AG04450 (cell line): ENCODE measurements around the gene HK2. TPM values are rescaled to one million over a fixed set of nuclear protein-coding genes. Genes with fewer than 3 reads are reported as not detected.

Experiments
- CTCF ChIA-PET: fragments of 300-600, 350-600 bp; formaldehyde crosslinking; extraction: SDS; loops from one replicate; lab custom pipeline; 2022; ENCODE audit warnings: antibody characterized with exemption, inconsistent platforms; lab: Charles Lee
- POLR2A ChIA-PET: fragments of 350-600 bp; formaldehyde crosslinking; extraction: SDS; loops from one replicate; lab custom pipeline; 2021; ENCODE audit warnings: antibody characterized with exemption, inconsistent platforms; lab: Yijun Ruan, JAX
- DNase-seq: peaks from one replicate; pipeline ENCODE4 v3.0.0-alpha.2; 2011; ENCODE audit warnings: low read depth, low spot score
- H3K27ac ChIP-seq: one replicate; pipeline ENCODE4 v1.5.1; 2012; ENCODE audit warnings: low read depth, low read length, control low read depth
- H3K27me3 ChIP-seq: one replicate; pipeline ENCODE4 v1.6.0; 2012; ENCODE audit warnings: low read length; ENCODE audit not compliant: control insufficient read depth, insufficient read depth
- H3K4me3 ChIP-seq: 2 replicates; pipeline ENCODE4 v1.5.1; 2011; ENCODE audit warnings: mild to moderate bottlenecking, low read depth, low read length, control low read depth
- H3K9me3 ChIP-seq: 2 replicates; pipeline ENCODE4 v1.5.1; 2012; ENCODE audit warnings: low read length; ENCODE audit not compliant: control insufficient read depth, insufficient read depth
- polyA plus RNA-seq: library from polyadenylated mRNA; depleted of rRNA; stranded (reverse); fragments of >200 nt; gene quantifications from 2 replicates; pipeline ENCODE4 v1.2.3, GENCODE V29; 2011
- TF ChIP-seq, protein P1 (sequence below): IDR thresholded peaks from 2 replicates; pipeline ENCODE4 v1.5.1; 2011; ENCODE audit warnings: low read depth, low read length, control low read depth, inconsistent platforms

Gene HK2
- polyA plus RNA-seq, 1 experiment, result 12.5 TPM

DNA sequence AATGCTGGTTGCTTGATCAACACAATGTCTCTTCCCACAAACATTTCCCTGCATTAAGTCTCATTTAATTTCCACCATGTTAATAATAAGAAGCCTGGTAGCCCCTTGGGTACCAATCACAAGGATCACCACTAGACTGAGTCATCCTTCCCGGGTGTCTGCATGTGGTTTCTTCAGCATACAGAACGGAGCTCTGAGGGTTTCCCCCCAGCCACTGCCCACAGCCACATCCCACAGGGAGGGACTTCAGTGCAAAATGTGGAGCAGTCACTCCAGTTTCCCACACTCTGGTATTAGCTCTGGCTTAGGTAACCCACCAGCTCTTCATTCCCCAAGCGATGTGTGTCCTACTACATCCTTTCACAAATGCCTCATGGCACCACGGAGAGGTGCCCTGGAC, 81.8 kb downstream of the HK2 start:
- no peak overlapping the region for H3K4me3 ChIP-seq
- TF ChIP-seq, protein P1, sequence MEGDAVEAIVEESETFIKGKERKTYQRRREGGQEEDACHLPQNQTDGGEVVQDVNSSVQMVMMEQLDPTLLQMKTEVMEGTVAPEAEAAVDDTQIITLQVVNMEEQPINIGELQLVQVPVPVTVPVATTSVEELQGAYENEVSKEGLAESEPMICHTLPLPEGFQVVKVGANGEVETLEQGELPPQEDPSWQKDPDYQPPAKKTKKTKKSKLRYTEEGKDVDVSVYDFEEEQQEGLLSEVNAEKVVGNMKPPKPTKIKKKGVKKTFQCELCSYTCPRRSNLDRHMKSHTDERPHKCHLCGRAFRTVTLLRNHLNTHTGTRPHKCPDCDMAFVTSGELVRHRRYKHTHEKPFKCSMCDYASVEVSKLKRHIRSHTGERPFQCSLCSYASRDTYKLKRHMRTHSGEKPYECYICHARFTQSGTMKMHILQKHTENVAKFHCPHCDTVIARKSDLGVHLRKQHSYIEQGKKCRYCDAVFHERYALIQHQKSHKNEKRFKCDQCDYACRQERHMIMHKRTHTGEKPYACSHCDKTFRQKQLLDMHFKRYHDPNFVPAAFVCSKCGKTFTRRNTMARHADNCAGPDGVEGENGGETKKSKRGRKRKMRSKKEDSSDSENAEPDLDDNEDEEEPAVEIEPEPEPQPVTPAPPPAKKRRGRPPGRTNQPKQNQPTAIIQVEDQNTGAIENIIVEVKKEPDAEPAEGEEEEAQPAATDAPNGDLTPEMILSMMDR, result no peak
- H3K27me3 ChIP-seq, result no peaks in the 10 kb centered on the region
- H3K9me3 ChIP-seq, result 0 out of 2 replicates have a peak, but pooled peaks cover 2% of the 10 kb centered on the region
- no peak for DNase-seq
- no peak overlapping the region for H3K27ac ChIP-seq
- CTCF ChIA-PET, result interaction anchor here (1.0 kb wide), 1 partner anchor 149 kb away, joined by 3 read pairs; no protein-coding TSS in a partner anchor
- POLR2A ChIA-PET, result no interaction called here

DNA sequence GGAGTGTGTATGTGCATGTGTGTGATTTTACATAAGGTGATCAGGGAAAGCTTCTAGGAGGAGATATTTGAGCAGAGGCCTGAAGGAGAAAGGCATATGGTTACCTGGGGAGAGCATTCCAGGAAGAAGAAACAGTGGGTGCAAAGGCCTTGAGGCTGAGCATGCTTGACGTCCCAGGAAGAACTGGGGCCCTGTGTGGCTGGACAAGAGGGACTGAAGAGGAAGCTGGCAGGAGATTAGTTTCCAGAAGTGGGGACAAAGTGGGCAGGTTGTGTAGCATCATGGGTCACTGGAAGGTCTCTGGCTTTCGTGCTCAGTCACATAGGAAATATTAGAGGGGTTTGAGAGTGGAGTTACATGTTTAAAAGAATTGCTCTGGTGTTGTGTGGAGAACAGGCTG, 82.5 kb downstream of the HK2 start:
- ChIA-PET CTCF (interaction anchor here (0.9 kb wide), 2 partner anchors 169 to 226 kb away, joined by 3 to 4 read pairs; no protein-coding TSS in a partner anchor), POLR2A (no interaction called here)
- no peaks in the 10 kb centered on the region for H3K27me3 ChIP-seq

DNA sequence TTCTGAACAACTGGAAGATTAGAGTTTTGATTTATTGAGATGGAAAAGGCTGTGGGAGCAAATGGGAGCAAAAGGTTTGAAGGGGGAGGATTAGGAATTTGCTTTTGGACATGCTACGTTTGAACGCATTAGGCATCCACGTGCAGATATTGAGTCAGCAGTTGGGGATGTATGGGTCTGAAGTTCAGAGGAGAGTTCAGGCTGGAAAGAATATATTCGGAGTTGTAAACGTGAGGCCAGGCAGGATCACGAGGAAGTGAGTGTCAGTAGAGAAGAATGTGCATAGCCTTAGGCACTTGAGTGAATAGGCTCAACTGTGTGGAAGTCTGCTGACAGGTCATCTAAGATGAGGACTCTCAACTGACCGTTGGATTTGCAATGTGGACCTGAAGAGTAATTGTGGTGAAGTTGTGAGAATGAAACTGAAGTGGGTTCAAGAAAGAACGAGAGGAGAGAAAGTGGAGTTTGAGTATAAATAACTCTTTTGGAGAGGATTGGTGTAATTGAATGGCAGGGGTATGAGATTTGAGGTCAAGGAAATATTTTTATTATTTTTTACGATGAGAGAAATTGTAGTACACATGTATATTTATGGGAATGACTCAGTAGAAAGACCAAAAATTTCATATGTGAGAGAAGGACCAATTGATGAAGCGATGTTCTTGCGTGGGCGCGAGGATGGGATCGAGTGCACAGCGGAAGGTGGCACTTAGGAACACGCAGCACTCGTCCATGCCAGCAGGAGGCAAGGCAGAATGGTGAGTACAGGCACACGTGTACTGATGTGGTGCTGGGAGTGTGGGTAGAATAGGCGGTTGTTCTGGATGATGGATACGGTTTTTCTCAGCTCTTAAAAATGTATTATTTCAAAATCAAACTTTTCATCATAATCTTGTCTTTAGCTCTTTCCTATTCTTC, 84.0 kb downstream of the HK2 start:
- CTCF ChIA-PET, result interaction anchor here (1.0 to 2.1 kb wide), 7 partner anchors 27 to 487 kb away, joined by 3 to 8 read pairs (median 5); partner anchors contain the start of gene TACR1

More for the DNA sequence above, 82.5 kb downstream of the HK2 start:
- no peak for DNase-seq
- Histone ChIP-seq H3K4me3 (no peak overlapping the region), H3K27ac (no peak overlapping the region), H3K9me3 (peaks cover 9% of the 10 kb centered on the region; the same call in 1 of the 2 replicates)
- TF ChIP-seq, protein P1, result no peak

DNA sequence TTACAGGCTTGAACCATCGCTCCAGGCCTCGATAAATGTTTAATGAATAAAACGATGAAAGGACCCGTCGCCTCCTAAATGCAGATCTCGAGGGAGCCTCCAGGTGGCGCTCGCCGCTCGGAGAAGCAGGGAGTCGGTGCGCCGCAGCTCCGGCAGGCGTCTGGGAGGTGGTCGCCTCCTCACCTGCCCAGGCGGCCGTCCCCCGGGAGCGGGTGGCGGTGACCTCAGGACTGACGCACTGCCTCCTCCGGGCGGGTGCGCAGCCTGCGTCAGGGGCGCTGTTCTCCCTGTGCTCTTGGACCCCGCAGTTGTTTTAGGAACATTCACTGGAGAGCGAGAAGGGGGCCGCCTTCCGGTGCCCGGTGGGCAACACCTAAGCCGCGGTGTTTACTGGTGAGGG, 85.9 kb downstream of the HK2 start:
- DNase-seq, result no peak
- ChIA-PET POLR2A (no interaction called here), CTCF (interaction anchor here (0.7 to 2.1 kb wide), 8 partner anchors 9 to 708 kb away, joined by 3 to 8 read pairs (median 4); no protein-coding TSS in a partner anchor)
- Histone ChIP-seq H3K27ac (no peak overlapping the region), H3K4me3 (peak overlapping the region; percentile 56), H3K9me3 (peaks cover 12% of the 10 kb centered on the region; the same call in 1 of the 2 replicates), H3K27me3 (no peaks in the 10 kb centered on the region)
- TF ChIP-seq, protein P1, result peak; percentile 70

More for the DNA sequence above, 84.0 kb downstream of the HK2 start:
- POLR2A ChIA-PET, result no interaction called here
- Histone ChIP-seq H3K27ac (peak overlapping the region; percentile 78), H3K9me3 (peaks cover 12% of the 10 kb centered on the region; the same call in 1 of the 2 replicates), H3K4me3 (no peak overlapping the region), H3K27me3 (no peaks in the 10 kb centered on the region)
- TF ChIP-seq, protein P1, result no peak
- DNase-seq, result peak; percentile 82
